Retina (tissue), 1 donor: ENCODE results near the gene RPA3.

ENCODE experiments used
- DNase-seq: peaks from one replicate; pipeline ENCODE4 v3.0.0-alpha.2; 2016

The RPA3 gene

GRCh38 chr7:7718492-7718891, at the start of gene RPA3:
Gene RPA3 (minus strand): TSS chr7:7718607. CDS start chr7:7640418, 78,189 bp downstream.
- no peak for DNase-seq

GRCh38 chr7:7766671-7767070, 48.3 kb upstream of the RPA3 start:
- no peak for DNase-seq

DNA sequence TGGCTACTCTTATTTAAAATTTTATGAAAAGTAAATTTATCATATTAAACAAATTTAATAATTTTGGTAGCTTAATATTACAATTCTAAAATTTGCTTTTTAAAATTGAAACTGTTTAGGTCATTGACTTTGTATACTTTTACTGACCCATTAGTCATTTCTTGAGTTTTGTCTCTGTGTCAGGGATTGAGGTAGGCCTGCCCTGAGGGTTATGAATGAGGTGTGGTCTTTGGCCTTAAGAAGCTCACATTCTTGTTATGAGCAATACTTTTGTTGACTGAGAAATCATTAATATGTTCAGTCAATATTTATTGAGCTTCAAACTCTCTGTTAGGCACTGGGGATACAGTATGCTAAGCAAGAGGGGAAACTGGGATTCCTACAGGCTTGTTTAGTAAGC, 47.0 kb upstream of the RPA3 start:
- no peak for DNase-seq

DNA sequence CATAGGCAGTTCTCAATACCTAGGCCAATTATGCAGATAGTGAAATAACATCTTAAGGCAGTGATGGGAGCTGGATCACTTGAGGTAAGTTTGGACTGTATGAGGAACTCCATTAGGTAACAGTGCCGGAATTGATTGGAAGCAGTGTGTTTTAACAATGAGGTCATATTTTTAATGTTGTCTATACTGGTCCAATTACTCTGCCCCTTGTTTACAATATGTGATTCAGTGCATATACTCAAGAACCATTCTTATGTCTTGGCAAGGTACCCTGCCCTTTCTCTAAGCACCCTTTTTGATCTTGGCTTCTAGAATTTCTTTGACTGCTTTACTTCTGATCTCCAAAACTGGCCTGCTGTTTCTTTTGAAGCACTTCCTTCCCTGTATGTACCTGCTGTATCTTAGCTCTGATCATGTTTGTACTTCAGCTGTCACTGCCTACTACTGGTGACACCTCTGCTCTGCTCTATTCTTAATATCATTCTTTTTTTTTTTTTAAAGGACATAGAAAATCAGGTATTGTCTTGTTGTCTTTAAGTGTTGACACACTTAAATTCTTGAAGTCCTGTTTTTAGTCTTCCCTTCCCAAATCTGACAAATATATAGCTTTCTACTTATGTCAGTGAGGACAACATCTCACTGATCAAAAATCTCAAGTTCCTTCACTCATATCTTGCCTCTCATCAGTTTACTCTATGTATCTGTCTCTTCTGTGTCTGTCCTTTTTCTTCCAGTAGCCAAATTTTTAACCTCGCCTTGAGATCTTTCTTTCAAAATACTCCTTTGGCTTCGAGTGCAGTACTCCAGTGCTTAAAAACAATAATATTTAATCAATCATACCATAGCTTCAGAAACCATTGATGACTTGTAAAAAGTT, 46.4 kb upstream of the RPA3 start:
- DNase-seq: no peak

GRCh38 chr7:7761974-7762779, 43.8 kb upstream of the RPA3 start:
- no peak for DNase-seq

GRCh38 chr7:7761340-7761973, 43.0 kb upstream of the RPA3 start:
- no peak for DNase-seq

DNA sequence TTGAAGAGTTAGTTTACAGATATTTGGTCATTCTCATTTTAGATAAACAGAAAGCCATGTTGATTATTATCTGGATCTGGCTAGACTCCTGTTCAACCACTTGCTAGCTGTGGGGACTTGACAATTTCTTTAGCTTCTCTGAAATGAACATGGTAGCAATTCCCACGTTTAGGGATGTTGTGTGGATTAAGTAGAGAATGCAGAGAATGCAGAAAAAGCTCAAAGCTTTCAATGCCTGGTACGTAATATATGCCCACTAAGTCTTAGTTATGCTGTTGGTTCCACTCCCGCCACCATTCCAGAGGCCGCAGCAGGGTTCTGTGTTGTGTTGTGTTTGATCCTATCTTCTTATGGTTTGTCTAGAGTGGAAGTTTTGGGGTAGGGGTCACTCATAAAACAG, 39.2 kb upstream of the RPA3 start:
- no peak for DNase-seq

DNA sequence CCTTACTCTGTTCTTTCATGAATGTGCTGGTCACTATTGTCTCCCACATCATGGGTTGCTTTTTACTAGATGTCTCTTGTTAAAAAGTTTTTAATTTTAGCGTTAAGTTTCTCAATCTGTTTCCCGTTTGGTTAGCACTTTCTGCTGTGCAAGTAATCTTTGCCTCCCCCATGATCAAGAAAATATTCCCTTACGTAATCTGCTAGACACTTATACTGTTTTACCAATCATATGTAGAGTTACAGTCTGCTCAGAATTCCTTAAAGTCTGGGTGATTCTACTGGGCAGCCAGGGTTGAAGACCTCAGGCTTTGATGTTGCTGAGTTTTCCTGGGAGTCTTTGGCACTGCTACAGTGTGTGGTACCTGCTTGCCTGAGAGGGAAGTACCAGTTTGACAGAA, 38.2 kb upstream of the RPA3 start:
- DNase-seq: no peak

DNA sequence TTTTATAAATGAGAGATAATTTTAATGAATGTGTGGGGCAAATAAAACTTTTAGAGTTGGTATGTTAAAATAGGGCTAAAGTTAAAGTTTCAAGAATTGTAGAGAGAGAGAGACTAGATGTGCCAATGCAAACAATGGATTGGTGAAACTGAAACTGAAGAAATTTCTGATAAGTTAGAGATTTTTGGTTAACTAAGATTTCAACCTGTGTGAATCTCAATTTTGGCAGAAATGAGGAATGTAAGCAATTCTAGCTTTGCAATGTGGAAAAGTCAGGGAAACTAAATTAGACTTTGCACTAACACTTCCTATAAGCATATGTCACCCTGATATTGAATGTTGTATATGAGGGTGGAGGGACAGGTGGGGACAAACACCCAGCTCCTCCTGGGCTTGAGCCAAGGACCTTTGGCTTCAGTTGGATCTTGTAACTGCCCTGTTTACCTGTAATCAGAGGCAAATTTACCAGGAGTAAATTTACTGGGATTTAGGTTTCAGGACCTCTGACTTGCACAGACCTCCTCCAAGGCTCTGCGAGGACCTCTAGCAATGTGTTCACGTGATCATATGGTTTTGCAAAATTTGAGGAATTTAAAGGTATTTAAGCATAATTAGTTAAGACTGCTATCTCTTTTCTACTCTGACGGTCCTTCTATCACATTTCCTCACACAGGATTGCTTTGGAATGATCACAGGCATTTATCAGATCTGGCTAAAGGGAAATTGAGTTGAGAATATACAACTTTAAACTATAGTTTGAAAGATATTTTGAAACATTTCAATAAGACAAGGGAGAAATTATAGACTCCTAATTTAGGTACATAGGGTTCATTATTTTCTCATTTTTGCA, 33.1 kb upstream of the RPA3 start:
- DNase-seq: no peak

GRCh38 chr7:7750571-7751242, 32.3 kb upstream of the RPA3 start:
- no peak for DNase-seq

DNA sequence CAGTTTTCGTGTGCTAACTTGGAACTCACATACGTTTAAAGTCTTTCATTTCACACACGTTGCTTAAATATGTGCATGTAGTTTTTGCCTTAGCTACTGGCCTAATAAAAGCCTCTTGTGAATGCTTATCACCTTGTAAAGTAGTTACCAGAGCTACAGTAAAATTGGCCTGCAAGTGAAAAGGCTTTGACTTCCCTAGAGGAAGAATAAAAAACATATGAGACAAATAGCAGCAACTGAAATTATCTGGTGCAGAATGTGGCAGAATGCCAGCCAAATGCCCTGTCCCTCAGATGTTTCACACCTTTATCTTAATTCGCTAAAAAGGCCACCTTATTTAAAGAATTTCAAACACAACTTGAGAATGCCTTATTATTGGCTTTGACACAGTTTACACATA, 28.1 kb upstream of the RPA3 start:
- no peak for DNase-seq

GRCh38 chr7:7745966-7746365, 27.6 kb upstream of the RPA3 start:
- DNase-seq: no peak

- no peak for DNase-seq
These were observed 26.9 kb upstream of the RPA3 start for GRCh38 chr7:7745258-7745657.

- DNase-seq: no peak
These were observed 23.8 kb upstream of the RPA3 start for GRCh38 chr7:7742223-7742622.

GRCh38 chr7:7740037-7740355, 21.6 kb upstream of the RPA3 start:
- DNase-seq: no peak

- no peak for DNase-seq
These were observed 21.0 kb upstream of the RPA3 start for GRCh38 chr7:7739204-7740036.

DNA sequence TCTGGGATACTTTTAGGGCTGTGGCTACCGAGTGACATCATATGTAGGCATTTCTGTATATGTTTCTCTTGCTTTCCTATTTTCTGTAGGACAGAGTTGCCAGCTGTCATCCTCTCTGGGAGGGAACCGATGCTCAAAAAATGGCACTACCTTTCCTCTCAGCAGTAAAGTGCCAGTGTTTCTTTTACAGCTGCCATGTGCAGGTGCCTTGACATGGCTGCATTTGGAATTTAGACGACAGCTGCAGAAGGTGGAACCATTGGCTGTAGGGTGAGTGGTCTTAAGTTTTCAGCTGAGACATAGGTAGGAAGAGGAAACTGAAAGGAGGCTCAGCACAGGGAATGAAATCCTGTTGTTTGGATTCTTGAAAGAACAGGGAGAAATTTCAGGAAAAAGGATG, 20.2 kb upstream of the RPA3 start:
- no peak for DNase-seq

GRCh38 chr7:7738177-7738576, 19.8 kb upstream of the RPA3 start:
- no peak for DNase-seq

GRCh38 chr7:7737674-7738073, 19.3 kb upstream of the RPA3 start:
- DNase-seq: no peak

GRCh38 chr7:7736671-7737070, 18.3 kb upstream of the RPA3 start:
- peak; percentile 91 for DNase-seq

DNA sequence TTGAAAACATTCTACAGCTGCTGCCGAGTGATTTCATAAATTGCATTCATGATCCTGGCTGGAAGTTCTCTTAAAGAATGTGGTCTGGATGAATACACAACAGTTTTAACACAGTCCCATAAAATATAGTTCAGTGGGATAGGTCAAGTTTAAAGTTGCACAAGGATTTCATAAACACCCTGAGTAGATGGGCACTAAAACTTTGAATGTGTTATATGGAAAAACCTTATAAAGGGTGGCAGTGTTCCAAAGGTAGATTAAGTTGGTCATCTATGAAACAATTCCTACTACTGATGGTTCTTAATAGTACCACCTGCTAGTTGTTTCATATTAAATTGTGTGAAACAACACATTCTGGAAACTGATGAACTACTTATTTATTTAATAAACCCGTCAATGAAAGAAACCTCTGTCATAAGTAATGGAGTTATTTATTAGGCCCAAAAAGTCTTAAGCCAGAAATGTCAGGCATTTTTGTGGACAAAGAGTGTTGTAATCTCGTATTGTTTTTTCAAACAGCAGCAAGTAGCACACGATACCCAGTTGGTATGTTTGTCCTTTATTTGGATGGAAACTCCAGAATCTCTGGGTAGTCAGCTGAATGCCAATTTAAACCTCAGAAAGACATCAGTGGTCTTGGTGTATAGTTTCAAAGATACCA, 14.3 kb upstream of the RPA3 start:
- DNase-seq: no peak
